Epidermal melanocyte (primary cell): ENCODE measurements around the gene KCND1.
A peak's percentile ranks its signal among the peaks of the same experiment; 100 is the strongest.

ENCODE experiments used
- DNase-seq: peaks from one replicate; pipeline ENCODE4 v3.0.0; 2011; ENCODE audit warnings: low spot score; ENCODE audit not compliant: insufficient read length

The KCND1 gene

DNA sequence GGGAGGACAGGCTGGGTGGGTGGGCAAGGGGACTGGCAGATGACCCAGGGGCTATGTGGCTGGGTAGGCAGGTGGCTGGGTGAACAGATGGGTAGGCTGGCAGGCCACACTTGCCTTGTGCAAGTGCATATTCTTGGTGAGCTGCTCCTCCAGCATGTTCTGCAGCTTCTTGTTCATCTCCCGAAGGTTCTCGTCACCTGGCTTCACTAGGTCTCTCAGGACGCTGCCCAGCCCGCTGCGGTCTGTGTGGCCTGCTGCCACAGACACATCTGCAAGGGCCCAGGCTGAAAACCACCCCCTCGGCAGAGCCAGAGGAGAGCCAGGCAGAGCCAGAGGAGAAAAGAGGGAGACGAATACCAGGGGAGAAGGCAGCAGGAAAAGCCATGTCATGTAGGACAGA is 3.4 kb upstream of the KCND1 start:
- DNase-seq: no peak

DNA sequence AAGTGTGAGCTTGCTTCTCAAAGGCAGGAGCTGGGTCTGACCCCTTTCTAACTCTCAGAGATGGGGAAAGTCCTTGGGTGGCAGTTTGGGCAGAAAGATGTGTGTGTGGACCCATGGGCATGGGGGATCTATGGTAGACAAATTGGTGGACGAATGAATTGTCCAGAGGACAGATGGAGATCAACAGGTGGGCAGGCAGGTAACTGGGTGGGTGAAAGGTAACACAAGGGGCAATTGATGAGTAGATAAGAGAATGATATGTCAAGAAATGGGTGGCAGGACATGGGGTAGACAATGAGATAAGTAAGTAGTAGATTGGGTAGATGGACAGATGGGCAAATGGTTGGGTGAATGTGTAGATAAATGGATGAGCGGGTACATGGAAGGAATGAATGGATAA is 2.9 kb upstream of the KCND1 start:
- DNase-seq: no peak

DNA sequence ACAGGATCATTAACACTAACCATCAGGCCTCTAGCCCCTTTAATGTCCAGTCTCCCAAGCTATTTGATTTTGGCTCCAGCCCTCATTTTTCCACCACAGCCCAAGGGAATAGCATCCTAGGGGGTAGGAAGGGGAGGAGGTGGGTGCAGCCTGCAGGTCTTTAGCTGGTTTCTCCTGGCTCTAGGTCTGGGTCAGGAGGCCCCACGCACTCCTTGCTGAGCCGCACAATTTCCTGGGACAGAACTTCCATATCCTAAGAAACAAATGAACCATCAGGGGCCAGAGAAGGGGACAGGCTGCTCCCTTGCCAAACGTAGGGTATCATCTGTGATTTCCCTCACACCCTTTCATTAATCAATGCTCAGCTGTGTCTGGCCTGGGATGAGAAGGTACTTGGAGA is 2.4 kb upstream of the KCND1 start:
- DNase-seq: no peak

DNA sequence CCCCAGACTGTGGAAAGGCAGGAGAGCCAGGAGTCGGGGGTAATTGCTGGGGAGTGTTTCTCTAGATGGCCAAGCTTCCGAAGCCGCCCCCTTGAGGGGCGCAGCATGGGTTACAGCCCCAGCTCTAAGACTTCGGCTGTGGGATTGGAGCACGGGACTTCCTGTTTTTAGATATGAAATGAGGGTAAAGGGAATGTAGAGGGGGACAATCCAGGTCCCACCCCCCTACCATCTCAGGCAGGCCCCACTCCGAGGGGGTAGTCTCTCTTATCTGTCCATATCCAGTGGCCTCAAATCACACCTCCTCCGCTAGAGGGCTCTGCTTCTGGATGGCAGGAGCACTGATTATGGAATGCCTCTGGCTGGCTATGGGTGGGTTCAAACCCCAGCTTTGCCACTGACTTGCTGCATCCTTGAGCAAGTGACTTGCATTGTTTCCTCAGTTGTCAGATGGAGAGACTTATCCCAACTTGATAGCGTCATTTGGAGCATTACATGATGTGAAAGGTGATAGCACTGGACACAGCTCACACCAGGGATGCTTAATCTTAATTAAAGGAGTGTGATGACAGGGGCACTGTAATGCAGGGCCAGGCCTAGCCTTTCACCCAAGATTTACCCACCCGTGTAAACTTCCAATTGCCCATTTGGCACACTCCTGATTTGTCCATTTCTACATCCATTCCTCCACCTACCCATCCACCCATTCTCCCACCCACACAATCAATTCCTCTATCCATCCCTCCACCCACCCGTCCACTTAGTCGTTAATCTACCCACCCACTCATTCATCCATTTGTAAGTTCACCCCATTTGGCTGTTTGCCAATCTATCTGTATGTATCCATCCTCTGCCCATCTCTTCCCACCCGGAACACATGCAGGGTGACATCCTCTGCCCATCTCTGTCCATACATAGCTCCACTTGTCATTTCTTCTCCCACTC is 848 bp upstream of the KCND1 start:
- peak; percentile 31 for DNase-seq

DNA sequence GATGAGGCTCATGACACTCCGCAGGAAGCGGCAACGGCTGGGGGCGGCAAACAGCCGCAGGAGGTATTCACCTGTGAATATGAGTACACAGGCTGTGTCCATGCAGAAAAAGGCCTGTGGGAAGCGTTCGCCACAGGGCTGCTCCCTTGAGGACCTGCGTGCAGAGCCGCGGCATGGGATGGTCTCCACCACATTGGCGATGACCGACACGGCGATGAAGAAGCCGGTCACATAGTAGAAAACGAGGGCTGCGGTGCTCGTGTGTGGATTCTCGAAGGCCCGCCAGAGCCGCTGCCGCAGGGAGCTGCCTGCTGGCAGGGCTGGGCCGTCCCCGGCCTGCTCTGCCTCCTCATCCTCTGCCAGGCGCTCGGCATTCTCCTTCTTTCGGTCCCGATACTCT is 2.2 kb downstream of the KCND1 start:
- no peak for DNase-seq

DNA sequence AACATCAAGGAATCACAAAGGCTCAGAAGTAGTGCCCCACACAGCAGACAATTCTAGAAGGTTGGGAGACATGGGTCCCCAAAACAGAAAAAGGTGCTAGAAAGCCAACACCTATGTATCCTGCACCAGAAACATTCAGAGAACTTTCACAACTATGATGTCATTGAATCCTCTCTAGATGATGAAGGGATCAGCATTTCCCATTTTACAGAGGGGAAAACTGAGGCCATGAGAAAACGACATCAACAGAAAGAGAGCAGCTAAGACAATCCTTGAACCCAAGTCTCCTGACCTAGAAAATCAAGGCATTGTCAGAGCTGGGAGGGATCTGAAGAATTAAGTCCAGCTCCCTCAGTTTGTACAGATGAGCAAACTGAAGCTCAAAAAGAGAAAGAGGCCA is 3.3 kb downstream of the KCND1 start:
- DNase-seq: no peak

DNA sequence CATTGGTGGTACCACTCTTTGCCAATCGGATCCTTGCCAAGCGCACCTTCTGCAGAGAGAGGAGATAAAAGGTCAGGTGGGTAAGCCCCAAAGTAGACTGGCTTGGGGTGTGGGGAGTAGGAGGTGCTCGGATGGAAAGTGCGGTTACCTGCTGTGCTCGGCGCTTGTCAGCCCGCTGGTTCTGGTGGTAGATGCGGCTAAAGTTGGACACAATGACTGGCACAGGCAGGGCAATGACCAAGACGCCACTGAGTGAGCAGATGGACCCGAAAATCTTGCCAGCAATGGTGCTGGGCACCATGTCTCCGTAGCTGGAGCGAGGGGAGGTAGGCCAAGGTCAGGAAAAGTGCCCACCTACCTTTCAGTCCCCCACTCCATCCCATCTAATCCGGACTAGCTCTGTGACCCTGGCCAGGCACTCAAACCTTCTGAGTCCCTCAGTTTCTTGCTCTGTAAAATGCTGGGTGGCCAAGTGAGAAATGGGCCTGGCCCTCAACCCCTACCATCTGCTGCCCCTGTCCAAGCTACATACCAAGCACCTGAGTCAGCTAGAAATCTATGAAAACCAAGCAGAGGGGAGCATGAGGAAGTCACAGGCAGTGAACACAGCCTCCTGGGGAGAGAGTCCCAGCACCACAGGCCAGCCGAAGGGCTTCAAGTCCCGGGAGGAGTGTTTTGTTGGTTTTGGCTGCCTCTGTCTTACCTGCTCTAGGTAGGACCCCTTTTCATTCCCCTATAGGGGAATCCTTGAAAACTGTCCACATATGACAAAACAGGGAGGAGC is 4.7 kb downstream of the KCND1 start:
- no peak for DNase-seq

DNA sequence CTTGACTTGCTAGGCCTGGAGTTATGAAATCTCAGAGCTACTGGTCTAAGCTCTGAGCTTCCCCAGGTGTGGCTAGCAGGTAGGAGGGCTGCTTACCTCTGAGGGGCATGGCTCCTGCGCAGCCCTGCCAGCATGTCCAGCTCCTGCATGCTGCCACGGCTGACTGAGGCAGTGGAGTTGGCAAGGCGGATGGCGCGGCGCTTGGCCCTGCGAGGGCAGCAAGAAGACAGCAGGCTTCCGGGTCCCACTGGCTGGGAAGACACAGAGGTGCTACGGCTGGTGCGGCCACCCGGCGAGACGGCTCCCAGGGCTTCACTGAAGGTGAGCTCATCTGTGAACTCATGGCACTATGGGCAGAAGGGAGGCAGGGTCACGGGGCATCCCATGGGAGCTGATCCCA is 5.7 kb downstream of the KCND1 start:
- DNase-seq: no peak

DNA sequence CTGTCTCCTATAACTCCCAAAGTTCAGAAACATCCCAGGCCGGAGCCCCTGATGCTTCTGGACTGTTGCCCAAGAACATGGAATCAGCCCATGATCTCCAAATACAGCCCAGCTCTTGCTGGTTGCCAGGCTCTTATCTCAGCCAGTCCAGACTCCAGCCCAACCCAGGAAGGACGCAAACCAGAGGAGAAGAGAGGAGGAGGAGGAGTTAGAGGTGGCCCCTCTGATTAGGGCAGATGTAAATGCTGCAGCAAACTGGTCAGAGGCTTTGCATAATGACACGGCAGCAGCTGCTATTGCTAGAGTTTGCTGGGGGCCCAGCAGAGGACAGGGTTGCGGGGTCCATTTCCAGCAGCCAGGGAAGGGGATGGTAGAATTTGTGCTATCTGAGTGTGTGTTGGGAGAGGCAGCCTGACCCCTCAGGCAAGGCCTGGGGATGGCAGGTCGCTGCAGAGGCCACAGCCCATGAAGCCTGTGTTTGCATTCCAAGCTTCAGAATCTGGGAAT is 10.0 kb downstream of the KCND1 start:
- no peak for DNase-seq

DNA sequence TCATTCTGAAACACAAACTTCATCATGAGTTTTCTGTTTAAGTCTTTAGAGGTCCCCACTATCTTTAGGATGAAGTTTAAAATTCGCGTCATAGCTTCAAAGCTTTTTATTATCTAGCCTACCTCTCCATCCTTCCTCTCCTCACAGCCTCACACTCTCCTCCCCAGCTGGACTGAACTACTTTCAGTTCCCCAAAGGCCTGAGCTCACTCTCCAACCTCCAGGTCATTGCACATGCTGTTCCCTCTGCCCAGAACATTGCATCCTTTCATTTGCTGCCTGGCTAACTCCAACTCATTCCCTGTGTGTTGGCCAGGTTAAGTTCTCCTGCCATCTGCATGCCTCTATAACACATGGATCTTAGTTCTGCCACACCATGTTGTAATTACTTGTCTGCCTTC is 11.4 kb downstream of the KCND1 start:
- DNase-seq: no peak

DNA sequence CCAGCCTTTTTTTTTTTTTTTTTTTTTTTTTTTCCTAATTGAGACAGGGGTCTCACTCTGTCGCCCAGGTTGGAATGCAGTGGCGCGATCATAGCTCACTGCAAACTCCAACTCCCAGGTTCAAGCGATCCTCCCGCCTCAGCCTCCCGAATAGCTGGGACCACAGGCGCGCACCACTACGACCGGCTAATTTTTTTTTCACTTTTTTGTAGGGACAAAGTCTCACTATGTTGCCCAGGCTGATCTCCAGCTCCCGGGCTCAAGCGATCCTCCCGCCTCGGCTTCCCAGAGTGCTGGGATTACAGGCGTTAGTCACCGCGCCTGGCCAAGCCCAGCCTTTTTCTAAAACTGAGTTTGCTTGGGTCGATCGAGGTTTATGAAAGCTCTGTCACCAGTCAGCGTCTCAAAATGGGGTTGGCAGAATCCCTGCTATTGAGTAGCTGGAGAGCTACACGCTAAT is 13.0 kb downstream of the KCND1 start:
- no peak for DNase-seq

DNA sequence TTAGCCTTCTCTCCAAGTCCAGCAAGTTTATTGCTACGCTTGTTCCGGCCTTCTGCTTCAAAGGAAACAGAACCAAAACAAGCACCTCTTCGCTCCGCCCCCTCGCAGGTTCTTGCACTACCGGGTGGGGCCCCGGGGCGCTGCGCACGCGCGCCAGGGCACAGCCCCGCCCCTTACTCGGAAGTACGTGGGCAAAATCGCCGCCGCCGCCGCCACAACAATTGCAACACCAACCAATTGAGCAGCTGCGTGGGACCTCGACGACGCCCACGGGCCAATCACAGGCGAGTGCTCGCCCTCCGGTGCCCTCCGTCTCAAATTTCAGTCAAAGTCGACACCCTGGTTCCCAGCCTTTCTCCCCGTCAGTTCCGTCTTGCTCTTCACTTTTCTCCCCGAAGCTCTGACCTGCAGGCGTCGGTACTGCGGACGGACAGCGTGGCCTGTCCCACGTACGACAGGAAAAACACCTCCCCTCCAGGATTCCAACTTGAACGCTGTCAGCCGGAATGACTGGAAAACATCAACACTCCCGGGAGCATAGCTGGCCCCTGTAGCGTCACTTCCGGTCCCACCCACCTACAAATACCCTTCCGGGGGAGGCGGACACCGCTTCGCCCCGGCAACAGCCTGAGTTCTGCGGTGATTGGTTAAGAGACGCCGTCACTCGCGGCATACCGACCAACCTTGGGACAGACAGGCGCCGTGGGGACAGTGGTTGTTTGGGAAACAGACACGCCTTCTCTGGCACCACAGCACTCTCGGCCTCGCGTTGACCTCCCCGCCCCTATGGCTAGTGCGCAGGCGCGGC is 13.6 kb downstream of the KCND1 start:
- peak; percentile 89 for DNase-seq

DNA sequence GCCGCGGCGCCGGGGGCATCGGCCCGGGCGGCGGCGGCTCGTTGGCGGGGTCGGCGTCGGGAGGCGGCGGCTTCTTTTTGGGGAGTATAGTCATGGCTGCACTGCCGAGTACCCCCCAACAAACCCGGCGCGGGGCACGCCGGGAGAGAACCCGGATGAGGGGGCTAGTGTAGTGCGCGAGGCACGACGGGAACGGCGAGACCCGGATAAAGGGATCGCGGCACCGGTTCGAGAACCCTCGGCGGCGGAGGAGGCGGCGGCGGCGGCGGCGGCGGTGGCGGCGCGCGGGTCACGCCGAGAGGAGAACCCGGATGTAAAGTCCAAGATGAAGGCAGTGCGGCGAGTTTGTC is 14.2 kb downstream of the KCND1 start, which contains the start of gene OTUD5:
TSS of gene OTUD5 (minus strand) at position 131 of the 350 bp plus-strand sequence. CDS start at position 94, 37 bp downstream.
- DNase-seq: peak; percentile 25

DNA sequence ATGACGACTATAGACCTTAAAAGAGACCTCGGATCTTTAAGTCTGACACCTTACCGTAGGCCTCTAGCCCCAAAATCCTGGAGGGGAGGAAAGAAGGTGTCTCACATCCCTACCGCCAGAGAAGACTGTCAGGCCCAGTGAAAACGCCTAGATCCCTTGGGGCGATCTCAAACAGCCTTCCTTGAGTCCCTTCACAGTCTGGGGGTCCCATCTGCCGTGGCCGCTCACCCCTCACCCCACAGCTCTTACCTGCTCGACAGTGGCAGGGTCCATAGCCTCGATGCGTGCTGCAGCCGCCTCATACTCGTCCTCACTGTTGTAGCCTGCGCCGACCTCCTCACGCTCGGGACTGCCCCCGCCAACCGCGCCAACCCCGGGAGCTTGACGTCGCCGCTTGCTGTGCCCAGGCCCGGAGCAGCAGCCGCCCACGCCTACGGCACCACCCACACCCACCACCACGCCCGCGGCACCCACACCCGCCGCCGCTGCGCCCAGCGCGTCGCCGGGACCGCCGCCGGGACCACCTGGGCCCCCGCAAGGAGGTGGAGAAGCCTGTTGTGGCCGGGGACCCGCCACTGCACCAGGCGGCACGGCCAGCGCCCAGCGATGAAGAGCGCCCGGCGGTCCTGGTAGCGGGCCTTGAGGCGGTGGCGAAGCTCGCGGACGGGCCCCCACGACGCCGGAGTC is 14.8 kb downstream of the KCND1 start:
- DNase-seq: no peak

DNA sequence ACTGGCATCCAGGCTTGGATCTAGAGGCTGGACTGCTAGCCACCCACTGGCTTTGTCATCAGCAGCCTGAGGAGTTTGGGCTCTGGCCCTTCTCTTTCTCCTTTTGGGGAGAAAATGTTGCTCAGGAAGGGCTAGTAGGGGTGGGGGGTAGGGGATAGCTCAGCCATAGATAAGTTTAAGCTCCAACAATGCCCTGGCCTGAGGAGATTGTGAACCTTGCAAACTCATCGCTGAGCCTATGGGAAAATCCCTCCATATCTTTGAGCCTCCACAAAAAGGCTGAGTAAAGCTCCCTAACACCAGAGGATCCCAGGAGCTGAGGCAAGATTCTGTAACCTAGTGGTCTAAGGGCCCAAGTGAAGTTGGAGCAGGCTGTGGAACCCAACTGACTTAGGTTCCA is 23.1 kb downstream of the KCND1 start:
- no peak for DNase-seq

DNA sequence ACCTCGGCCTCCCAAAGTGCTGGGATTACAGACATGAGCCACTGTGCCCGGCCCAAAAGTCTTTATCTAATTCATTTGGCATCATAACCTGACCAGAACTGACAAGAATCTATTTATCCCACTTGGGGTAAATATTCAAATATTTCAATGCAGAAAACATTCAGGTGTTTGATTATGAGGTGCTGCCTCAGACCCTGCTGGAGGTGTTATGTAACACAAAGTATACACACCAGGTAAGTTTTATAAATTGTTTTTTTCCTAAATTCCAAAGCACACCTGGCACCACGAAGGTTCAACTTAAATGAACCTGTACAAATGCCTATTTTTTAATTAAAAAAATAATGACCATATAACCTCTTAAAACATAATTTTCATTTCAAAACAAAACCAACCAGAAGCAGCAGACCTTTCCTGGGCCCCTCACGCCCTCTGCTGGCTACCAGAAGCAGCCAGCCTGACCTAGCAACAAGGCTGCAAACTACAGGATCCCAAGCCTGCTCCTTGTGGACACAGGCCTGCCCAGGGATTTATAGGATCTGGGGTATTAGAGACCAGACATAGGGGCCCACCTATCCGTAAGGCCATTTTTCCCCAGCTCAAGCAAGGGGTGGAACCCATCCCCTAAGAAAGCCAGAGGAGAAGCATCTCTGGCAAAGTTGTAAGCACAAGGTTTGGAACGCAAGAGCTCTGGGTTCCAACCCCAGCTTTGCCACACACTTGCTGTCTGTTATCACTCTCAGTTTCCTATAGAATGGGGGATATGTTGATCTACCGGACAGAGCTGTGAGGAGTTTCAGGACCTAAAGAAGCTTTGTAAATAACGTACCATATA is 25.9 kb downstream of the KCND1 start:
- DNase-seq: peak; percentile 28

DNA sequence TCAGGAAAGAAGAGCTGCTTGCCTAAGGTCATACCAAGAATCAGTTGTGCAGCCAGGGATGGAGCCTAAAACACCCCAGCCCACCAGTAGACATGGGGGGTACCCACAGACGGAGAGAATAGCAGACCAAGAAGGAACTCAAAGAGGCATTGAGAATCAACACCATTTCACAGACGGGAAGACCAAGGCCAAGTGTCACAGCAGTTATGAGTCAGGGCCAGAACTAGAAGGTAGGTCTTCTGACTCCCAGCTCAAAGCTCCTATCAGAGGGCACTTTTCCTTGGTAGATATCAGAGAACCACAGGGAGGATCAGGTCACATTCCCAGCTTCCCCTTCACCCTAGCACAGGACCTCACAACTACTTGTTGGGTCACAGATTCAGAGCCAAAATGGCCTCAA is 28.7 kb downstream of the KCND1 start:
- no peak for DNase-seq

DNA sequence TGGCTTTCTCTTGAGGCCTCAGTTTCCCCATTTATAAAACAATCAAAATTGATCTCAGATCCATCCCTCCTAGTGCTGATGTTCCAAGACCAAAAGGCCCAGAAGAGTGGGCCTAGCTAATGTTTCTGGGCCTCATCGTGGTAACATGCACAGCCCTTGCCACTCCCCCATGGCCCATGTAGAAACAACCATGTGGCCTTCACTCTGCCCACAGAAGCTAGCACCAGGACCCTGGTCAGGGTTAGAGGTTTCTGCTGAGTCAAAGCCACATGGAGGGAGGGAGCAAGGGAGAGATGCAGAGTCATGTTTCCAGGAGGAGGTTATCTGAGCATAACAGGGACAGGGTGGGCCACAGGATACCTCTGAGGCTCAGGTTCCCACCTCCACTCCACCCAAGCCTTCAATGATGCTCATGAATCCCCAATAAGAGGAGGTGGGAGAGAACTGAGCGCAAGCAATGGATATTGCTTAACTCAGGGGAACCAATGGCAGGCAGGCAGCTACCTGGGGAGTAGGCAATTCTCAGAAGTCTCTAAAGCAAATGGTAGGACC is 31.2 kb downstream of the KCND1 start:
- no peak for DNase-seq

DNA sequence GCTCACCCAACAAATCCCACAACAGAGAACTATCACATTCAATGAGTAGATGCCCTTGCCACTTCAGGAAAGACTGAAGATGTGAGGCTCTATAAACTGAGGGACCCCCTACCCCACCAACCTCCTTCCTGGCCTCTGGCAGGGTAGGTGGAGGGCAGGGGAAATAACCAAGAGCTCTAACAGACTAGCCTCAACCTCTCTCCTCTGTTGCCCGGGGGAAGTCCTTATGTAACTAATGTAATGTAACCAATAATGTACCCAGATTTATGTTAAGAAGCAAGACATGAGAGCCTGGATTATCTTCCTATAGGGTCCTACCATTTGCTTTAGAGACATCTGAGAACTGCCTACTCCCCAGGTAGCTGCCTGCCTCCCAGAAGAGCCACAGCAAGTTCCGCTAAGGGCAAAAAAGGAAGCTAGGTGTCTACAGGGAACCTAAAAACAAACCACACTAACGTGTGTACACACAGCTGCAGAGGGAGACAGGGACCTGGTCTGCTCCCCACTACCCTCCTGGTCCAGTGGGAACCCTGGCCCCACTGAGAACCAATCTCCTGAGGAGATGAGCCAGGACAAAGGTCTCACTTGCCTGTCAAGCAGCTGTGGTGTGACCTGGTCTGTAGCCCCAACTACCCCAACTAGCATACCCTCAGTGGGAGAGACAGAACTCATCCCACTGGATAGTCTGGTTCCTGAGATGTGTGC is 32.0 kb downstream of the KCND1 start:
- no peak for DNase-seq
